BE2C (cell line): ENCODE data around the gene B3GALT2.

ENCODE experiments used
- DNase-seq: peaks from one replicate; pipeline ENCODE4 v3.0.0-alpha.2; 2020
- H3K27me3 ChIP-seq: fragments of 250-450 bp; sonication (Bioruptor Pico); 2 replicates; pipeline ENCODE4 v1.5.1; 2020; ENCODE audit warnings: mild to moderate bottlenecking
- H3K36me3 ChIP-seq: fragments of 250-450 bp; sonication (Bioruptor Pico); 2 replicates; pipeline ENCODE4 v1.5.1; 2020; ENCODE audit warnings: mild to moderate bottlenecking
- H3K4me1 ChIP-seq: fragments of 250-450 bp; sonication (Bioruptor Pico); 2 replicates; pipeline ENCODE4 v1.5.1; 2020
- H3K4me3 ChIP-seq: 2 replicates; pipeline ENCODE4 v1.5.1; 2011; ENCODE audit warnings: low read depth, low read length
- H3K9me3 ChIP-seq: fragments of 250-450 bp; sonication (Bioruptor Pico); 2 replicates; pipeline ENCODE4 v1.5.1; 2020
- TF ChIP-seq, protein P1 (sequence below): IDR thresholded peaks from 2 replicates; pipeline ENCODE4 v1.5.1; 2012; ENCODE audit warnings: mild to moderate bottlenecking, low read depth, low read length

Gene B3GALT2

DNA sequence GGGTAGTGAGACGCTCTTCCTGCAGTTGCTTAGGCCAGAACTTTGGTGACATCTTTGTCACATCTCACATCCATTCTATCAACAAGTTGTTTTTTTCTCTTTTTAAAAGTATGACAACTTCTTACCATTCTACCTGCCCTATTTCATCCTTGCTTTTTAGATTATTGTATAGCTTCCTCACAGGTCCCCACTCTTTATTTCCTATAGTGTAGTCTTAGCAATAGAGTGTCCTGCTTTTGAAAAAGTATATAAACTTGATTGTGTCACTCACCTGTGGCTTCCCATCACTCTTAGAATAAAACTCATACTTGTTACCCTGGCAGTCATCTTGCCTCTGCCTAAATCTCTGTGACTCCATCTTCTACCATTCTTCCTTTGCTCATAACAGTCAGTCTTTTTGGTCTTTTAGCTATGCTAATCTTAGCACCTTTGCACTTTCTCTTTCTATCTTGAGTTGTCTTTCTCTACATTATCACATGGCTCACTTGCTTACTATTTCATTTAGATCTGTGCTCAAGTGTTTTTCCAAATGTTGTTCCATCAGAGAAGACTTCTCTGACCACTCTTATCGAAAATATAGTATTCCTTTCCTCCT lies 55.0 kb downstream of the B3GALT2 start:
- TF ChIP-seq, protein P1, sequence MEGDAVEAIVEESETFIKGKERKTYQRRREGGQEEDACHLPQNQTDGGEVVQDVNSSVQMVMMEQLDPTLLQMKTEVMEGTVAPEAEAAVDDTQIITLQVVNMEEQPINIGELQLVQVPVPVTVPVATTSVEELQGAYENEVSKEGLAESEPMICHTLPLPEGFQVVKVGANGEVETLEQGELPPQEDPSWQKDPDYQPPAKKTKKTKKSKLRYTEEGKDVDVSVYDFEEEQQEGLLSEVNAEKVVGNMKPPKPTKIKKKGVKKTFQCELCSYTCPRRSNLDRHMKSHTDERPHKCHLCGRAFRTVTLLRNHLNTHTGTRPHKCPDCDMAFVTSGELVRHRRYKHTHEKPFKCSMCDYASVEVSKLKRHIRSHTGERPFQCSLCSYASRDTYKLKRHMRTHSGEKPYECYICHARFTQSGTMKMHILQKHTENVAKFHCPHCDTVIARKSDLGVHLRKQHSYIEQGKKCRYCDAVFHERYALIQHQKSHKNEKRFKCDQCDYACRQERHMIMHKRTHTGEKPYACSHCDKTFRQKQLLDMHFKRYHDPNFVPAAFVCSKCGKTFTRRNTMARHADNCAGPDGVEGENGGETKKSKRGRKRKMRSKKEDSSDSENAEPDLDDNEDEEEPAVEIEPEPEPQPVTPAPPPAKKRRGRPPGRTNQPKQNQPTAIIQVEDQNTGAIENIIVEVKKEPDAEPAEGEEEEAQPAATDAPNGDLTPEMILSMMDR: no peak
- no peaks in the 10 kb centered on the region for H3K4me1 ChIP-seq
- no peaks in the 10 kb centered on the region for H3K27me3 ChIP-seq
- H3K9me3 ChIP-seq: no peaks in the 10 kb centered on the region
- H3K4me3 ChIP-seq: no peak overlapping the region
- DNase-seq: no peak
- peaks cover 53% of the 10 kb centered on the region for H3K36me3 ChIP-seq
